K562 (cell line): Measurements from ENCODE around the gene FSTL4.

Experiments used
- ETV1 ChIP-seq: fragments of 450-650 bp; conservative IDR thresholded peaks from 2 replicates; pipeline ENCODE4 v1.6.1; 2016; ENCODE audit warnings: missing genetic modification characterization, control low read depth, low read depth, missing compliant biosample characterization
- PPARD ChIP-seq: fragments of 250-450 bp; sonication (Bioruptor Pico); IDR thresholded peaks from 2 replicates; pipeline ENCODE4 v1.8.0; 2022; ENCODE audit warnings: inconsistent platforms, mild to moderate bottlenecking, moderate library complexity
- TAF1 ChIP-seq: IDR thresholded peaks from 2 replicates; pipeline ENCODE4 v1.6.1; 2011; ENCODE audit warnings: mild to moderate bottlenecking, low read length, moderate library complexity; ENCODE audit not compliant: insufficient read depth, control insufficient read depth, severe bottlenecking; ENCODE audit errors: extremely low read depth
- USF2 ChIP-seq: sonication (generic); formaldehyde crosslinking; IDR thresholded peaks from 2 replicates; pipeline ENCODE4 v1.5.0; 2020; ENCODE audit warnings: missing genetic modification reagents
- ZBTB33 ChIP-seq: sonication (generic); formaldehyde crosslinking; IDR thresholded peaks from 2 replicates; pipeline ENCODE4 v1.8.1; 2023; ENCODE audit warnings: mild to moderate bottlenecking, missing genetic modification reagents
- ZBTB34 ChIP-seq: fragments of 250-450 bp; sonication (Bioruptor Pico); IDR thresholded peaks from 2 replicates; pipeline ENCODE4 v1.8.0; 2021; ENCODE audit warnings: mild to moderate bottlenecking, moderate library complexity
- ZFP30 ChIP-seq: fragments of 250-450 bp; sonication (Bioruptor Pico); IDR thresholded peaks from 2 replicates; pipeline ENCODE4 v1.8.0; 2022; ENCODE audit warnings: moderate library complexity, mild to moderate bottlenecking, inconsistent platforms, borderline replicate concordance
- ZNF518B ChIP-seq: fragments of 250-450 bp; sonication (Bioruptor Pico); IDR thresholded peaks from 2 replicates; pipeline ENCODE4 v1.5.0; 2021; ENCODE audit warnings: mild to moderate bottlenecking, moderate library complexity

- no peak for TF ChIP-seq ETV1 (tag)
- no peak for TF ChIP-seq ZBTB33 (CRISPR knock-in tag)
- TF ChIP-seq ZNF518B (CRISPR knock-in tag) = no peak
- no peak for TF ChIP-seq ZBTB34 (CRISPR knock-in tag)
- no peak for TF ChIP-seq PPARD
- TF ChIP-seq ZFP30 (CRISPR knock-in tag) = no peak
- TF ChIP-seq USF2 = no peak
- TF ChIP-seq TAF1 = no peak
Observed at GRCh38 chr5:133234273-133234672, 378.1 kb downstream of the FSTL4 start.
